ENCODE measurements around the gene MEOX1.
A peak's percentile ranks its signal among the peaks of the same experiment; 100 is the strongest.
"Not testable (repeated sequence)": the region's sequence is repeated elsewhere in the genome, so short reads cannot be mapped to it uniquely, and the experiment has no call there.

The MEOX1 gene

GRCh38 chr17:43661699-43662412 lies at the start of gene MEOX1:
Gene MEOX1 (minus strand): TSS chr17:43661922. CDS start chr17:43661534, 388 bp downstream.
- FAIRE-seq (no peak), DNase-seq (ENCODE audit: low spot score) (peak; percentile 75)

- no peak for FAIRE-seq
- no peak for DNase-seq (ENCODE audit: low spot score)
Observed at GRCh38 chr17:43710101-43710500, 48.4 kb upstream of the MEOX1 start.

GRCh38 chr17:43709210-43709609 lies 47.5 kb upstream of the MEOX1 start:
- FAIRE-seq (no peak), DNase-seq (ENCODE audit: low spot score) (no peak)

GRCh38 chr17:43707184-43707583 lies 45.5 kb upstream of the MEOX1 start:
- FAIRE-seq (no peak), DNase-seq (ENCODE audit: low spot score) (no peak)

- no peak for DNase-seq (ENCODE audit: low spot score)
- no peak for FAIRE-seq
Observed at GRCh38 chr17:43706235-43706634, 44.5 kb upstream of the MEOX1 start.

GRCh38 chr17:43703630-43704029 lies 41.9 kb upstream of the MEOX1 start:
- DNase-seq (ENCODE audit: low spot score) = no peak
- FAIRE-seq = no peak

GRCh38 chr17:43702637-43703036 lies 40.9 kb upstream of the MEOX1 start:
- DNase-seq (ENCODE audit: low spot score) (peak; percentile 27), FAIRE-seq (no peak)

GRCh38 chr17:43701318-43701743 lies 39.6 kb upstream of the MEOX1 start:
- FAIRE-seq = peak; percentile 100
- DNase-seq (ENCODE audit: low spot score) = peak; percentile 91

GRCh38 chr17:43699438-43699756 lies 37.7 kb upstream of the MEOX1 start:
- no peak for FAIRE-seq
- no peak for DNase-seq (ENCODE audit: low spot score)

- FAIRE-seq (no peak), DNase-seq (ENCODE audit: low spot score) (no peak)
Observed at GRCh38 chr17:43698678-43699437, 37.1 kb upstream of the MEOX1 start.

GRCh38 chr17:43697937-43698336 lies 36.2 kb upstream of the MEOX1 start:
- FAIRE-seq (no peak), DNase-seq (ENCODE audit: low spot score) (no peak)

GRCh38 chr17:43696891-43697290 lies 35.2 kb upstream of the MEOX1 start:
- DNase-seq (ENCODE audit: low spot score) (no peak), FAIRE-seq (no peak)

- FAIRE-seq (no peak), DNase-seq (ENCODE audit: low spot score) (peak; percentile 40)
Observed at GRCh38 chr17:43695970-43696865, 34.5 kb upstream of the MEOX1 start.

- DNase-seq (ENCODE audit: low spot score) = peak; percentile 83
- FAIRE-seq = no peak
Observed at GRCh38 chr17:43694081-43694870, 32.6 kb upstream of the MEOX1 start.

- DNase-seq (ENCODE audit: low spot score) = no peak
- FAIRE-seq = no peak
Observed at GRCh38 chr17:43691317-43691693, 29.6 kb upstream of the MEOX1 start.

- FAIRE-seq (no peak), DNase-seq (ENCODE audit: low spot score) (no peak)
Observed at GRCh38 chr17:43690624-43691316, 29.0 kb upstream of the MEOX1 start.

GRCh38 chr17:43689814-43690213 lies 28.1 kb upstream of the MEOX1 start:
- DNase-seq (ENCODE audit: low spot score) (no peak), FAIRE-seq (no peak)

- FAIRE-seq = no peak
- DNase-seq (ENCODE audit: low spot score) = no peak
Observed at GRCh38 chr17:43689131-43689530, 27.4 kb upstream of the MEOX1 start.

GRCh38 chr17:43686957-43687356 lies 25.2 kb upstream of the MEOX1 start:
- DNase-seq (ENCODE audit: low spot score); FAIRE-seq: not testable (repeated sequence)

- FAIRE-seq (no peak), DNase-seq (ENCODE audit: low spot score) (no peak)
Observed at GRCh38 chr17:43683928-43684653, 22.4 kb upstream of the MEOX1 start.

Data from urothelium cell line (cell line).